Esophagus squamous epithelium (tissue), 4 donors: ENCODE measurements around the gene MRPL24.

Source experiments
- CTCF ChIP-seq, 6 experiments: fragments of 450-650 bp in 4 of 6; fragments of 200-600 bp in 2 of 6; sonication (generic) in 2 of 6; IDR thresholded peaks; one replicate each; pipeline ENCODE4 v1.5.1; 2016 to 2019; ENCODE audit warnings: antibody characterized with exemption in 6 of 6, mild to moderate bottlenecking in 4 of 6, moderate library complexity in 4 of 6
- POLR2A ChIP-seq, 4 donors: fragments of 450-650 bp; IDR thresholded peaks; one replicate each; pipeline ENCODE4 v1.6.1; 2017; ENCODE audit warnings: antibody characterized with exemption in 4 of 4, mild to moderate bottlenecking in 4 of 4, moderate library complexity in 3 of 4

GRCh38 chr1:156775799-156776198 lies 34.9 kb upstream of the MRPL24 start:
- TF ChIP-seq CTCF (IDR thresholded peaks at IDR 0.05) (no peak), POLR2A (IDR thresholded peaks at IDR 0.05) (no peak)
